CD4-positive, alpha-beta memory T cell (primary cell): ENCODE measurements around the gene ARHGAP45. TPM values are rescaled to one million over a fixed set of nuclear protein-coding genes. Genes with fewer than 3 reads are reported as not detected.

Experiments
- CTCF ChIA-PET: fragments of 350-600 bp; sonication (Branson Sonifier 250); formaldehyde crosslinking; loops from one replicate; lab custom pipeline; 2021; ENCODE audit warnings: inconsistent platforms; ENCODE audit not compliant: partially characterized antibody; lab: Charles Lee
- POLR2A ChIA-PET: fragments of 350-600 bp; sonication (Branson Sonifier 250); formaldehyde crosslinking; loops from one replicate; lab custom pipeline; 2021; ENCODE audit not compliant: partially characterized antibody; lab: Charles Lee
- DNase-seq, 5 donors: peaks; one replicate each; pipeline versions ENCODE4 v3.0.0 to v3.0.0-alpha.2; 2020 to 2022; ENCODE audit warnings: mixed read lengths in 1 of 5
- H3K27ac ChIP-seq: one replicate; pipeline ENCODE4 v1.7.0; 2013; ENCODE audit warnings: low read depth, low read length
- H3K27me3 ChIP-seq: 2 replicates; pipeline ENCODE4 v1.7.0; 2013; ENCODE audit warnings: mild to moderate bottlenecking, low read length, moderate library complexity; ENCODE audit not compliant: insufficient read depth
- H3K36me3 ChIP-seq: 2 replicates; pipeline ENCODE4 v1.7.0; 2013; ENCODE audit warnings: mild to moderate bottlenecking, low read length, moderate library complexity; ENCODE audit not compliant: insufficient read depth
- H3K4me1 ChIP-seq: 2 replicates; pipeline ENCODE4 v1.7.0; 2013; ENCODE audit warnings: mild to moderate bottlenecking, low read length, moderate library complexity; ENCODE audit not compliant: insufficient read depth
- H3K4me3 ChIP-seq, 2 donors: one replicate each; pipeline ENCODE4 v1.7.0; 2013; ENCODE audit warnings: low read length in 2 of 2, mild to moderate bottlenecking in 1 of 2
- H3K9me3 ChIP-seq, 2 donors: one replicate each; pipeline ENCODE4 v1.7.0; 2013; ENCODE audit warnings: low read length in 2 of 2, control low read depth in 1 of 2; ENCODE audit not compliant: control insufficient read depth in 1 of 2
- H3K27ac Mint-ChIP-seq, 7 donors: one replicate each; pipeline ENCODE4 v1.8.0; 2020 to 2021; ENCODE audit warnings: mixed read lengths in 7 of 7, mild to moderate bottlenecking in 6 of 7, inconsistent platforms in 3 of 7, moderate library complexity in 3 of 7
- H3K27me3 Mint-ChIP-seq, 2 donors: one replicate each; pipeline ENCODE4 v1.8.0; 2020 to 2021; ENCODE audit warnings: mixed read lengths in 2 of 2
- H3K36me3 Mint-ChIP-seq, 2 donors: one replicate each; pipeline ENCODE4 v1.8.0; 2020 to 2021; ENCODE audit warnings: mixed read lengths in 2 of 2, inconsistent platforms in 1 of 2, mild to moderate bottlenecking in 1 of 2
- H3K4me1 Mint-ChIP-seq, 4 donors: one replicate each; pipeline ENCODE4 v1.8.0; 2020 to 2021; ENCODE audit warnings: mixed read lengths in 4 of 4, mild to moderate bottlenecking in 1 of 4
- H3K4me3 Mint-ChIP-seq, 8 donors: one replicate each; pipeline ENCODE4 v1.8.0; 2020 to 2021; ENCODE audit warnings: mixed read lengths in 8 of 8, mild to moderate bottlenecking in 7 of 8, moderate library complexity in 6 of 8, inconsistent platforms in 3 of 8
- H3K9me3 Mint-ChIP-seq, 8 donors: one replicate each; pipeline ENCODE4 v1.8.0; 2020 to 2021; ENCODE audit warnings: mixed read lengths in 8 of 8, mild to moderate bottlenecking in 5 of 8, inconsistent platforms in 3 of 8, moderate library complexity in 1 of 8
- intact Hi-C: fragments of 100-400 bp; cut with micrococcal nuclease; formaldehyde crosslinking; loops from one replicate; pipeline ENCODE4 v1.15.1; 2023
- polyA plus RNA-seq, 2 donors: library from polyadenylated mRNA; unstranded; fragments of 300-500 nt; fragmentation: Illumina TruSeq; gene quantifications; one replicate each; pipeline ENCODE4 v1.2.3, GENCODE V29; 2021
- total RNA-seq, 2 experiments: library from RNA; stranded (reverse); gene quantifications; one replicate each; pipeline ENCODE4 v1.2.3, GENCODE V29; 2021

The ARHGAP45 gene
- total and polyA plus RNA-seq, 4 experiments from 2014 or later, result 222 to 836 (median 667) TPM

GRCh38 chr19:1047696-1048147 lies 19.2 kb upstream of the ARHGAP45 start:
- CTCF ChIA-PET, result interaction anchor here (0.9 to 1.3 kb wide), 3 partner anchors 10 to 20 kb away, joined by 3 to 8 read pairs (median 3); partner anchors contain the start of gene ARHGAP45
- Mint-ChIP-seq H3K27me3 (no peaks in the 10 kb centered on the region), H3K4me1 (peaks cover 6 to 20% (median 7%) of the 10 kb centered on the region in 4 donors), H3K36me3 (peaks cover 7 to 13% of the 10 kb centered on the region in 2 donors), H3K27ac (no peak overlapping the region), H3K9me3 (no peaks in the 10 kb centered on the region), H3K4me3 (no peak overlapping the region)
- DNase-seq, result no peak
- POLR2A ChIA-PET, result interaction anchor here (0.7 to 57.1 kb wide), 8 partner anchors 9 to 205 kb away, joined by 3 to 3893 read pairs (median 6); partner anchors contain the start of genes ABCA7, ARHGAP45, GPX4 and POLR2E
- no peaks in the 10 kb centered on the region for H3K9me3 ChIP-seq
- intact Hi-C loops, result no loop called here
- H3K27me3 ChIP-seq, result no peaks in the 10 kb centered on the region
- no peaks in the 10 kb centered on the region for H3K4me1 ChIP-seq
- peaks cover 18% of the 10 kb centered on the region for H3K36me3 ChIP-seq
- no peak overlapping the region for H3K27ac ChIP-seq
- no peak overlapping the region for H3K4me3 ChIP-seq

GRCh38 chr19:1049106-1049505 lies 17.9 kb upstream of the ARHGAP45 start:
- ChIA-PET POLR2A (interaction anchor here (1.0 to 57.1 kb wide), 5 partner anchors 9 to 204 kb away, joined by 3 to 3893 read pairs (median 8); partner anchors contain the start of genes ABCA7, ARHGAP45, GPX4 and POLR2E), CTCF (interaction anchor here (1.0 to 1.3 kb wide), 2 partner anchors 22 to 145 kb away, joined by 3 to 4 read pairs; no protein-coding TSS in a partner anchor)
- Mint-ChIP-seq H3K4me1 (peaks cover 7 to 22% (median 10%) of the 10 kb centered on the region in 4 donors), H3K36me3 (peaks cover 7 to 24% of the 10 kb centered on the region in 2 donors), H3K27me3 (no peaks in the 10 kb centered on the region), H3K9me3 (no peaks in the 10 kb centered on the region), H3K4me3 (no peak overlapping the region), H3K27ac (peak overlapping the region in 1 of 7 donors; percentile 73)
- Histone ChIP-seq H3K36me3 (peaks cover 17% of the 10 kb centered on the region), H3K9me3 (no peaks in the 10 kb centered on the region), H3K27me3 (no peaks in the 10 kb centered on the region), H3K4me3 (no peak overlapping the region), H3K27ac (no peak overlapping the region), H3K4me1 (no peaks in the 10 kb centered on the region)
- intact Hi-C loops, result no loop called here
- DNase-seq, result no peak

- intact Hi-C loops, result no loop called here
- no peaks in the 10 kb centered on the region for H3K9me3 ChIP-seq
- H3K27me3 ChIP-seq, result no peaks in the 10 kb centered on the region
- ChIA-PET POLR2A (interaction anchor here (0.9 to 57.1 kb wide), 3 partner anchors 8 to 36 kb away, joined by 3 to 3893 read pairs (median 5); partner anchors contain the start of genes ARHGAP45, GPX4 and POLR2E), CTCF (interaction anchor here (1.3 to 1.6 kb wide), 2 partner anchors 15 to 26 kb away, joined by 3 to 4 read pairs; no protein-coding TSS in a partner anchor)
- Mint-ChIP-seq H3K9me3 (no peaks in the 10 kb centered on the region), H3K27ac (peak overlapping the region in 1 of 7 donors; percentile 22), H3K4me1 (peaks cover 7 to 22% (median 10%) of the 10 kb centered on the region in 4 donors), H3K4me3 (no peak overlapping the region), H3K36me3 (peaks cover 7 to 24% of the 10 kb centered on the region in 2 donors), H3K27me3 (no peaks in the 10 kb centered on the region)
- no peaks in the 10 kb centered on the region for H3K4me1 ChIP-seq
- peaks cover 16% of the 10 kb centered on the region for H3K36me3 ChIP-seq
- no peak overlapping the region for H3K4me3 ChIP-seq
- no peak for DNase-seq
- H3K27ac ChIP-seq, result no peak overlapping the region
Measured at GRCh38 chr19:1049800-1050199, 17.2 kb upstream of the ARHGAP45 start.

GRCh38 chr19:1050989-1051788 lies 15.8 kb upstream of the ARHGAP45 start:
- peak overlapping the region in 2 of 7 donors; percentile 62 to 67 for H3K27ac Mint-ChIP-seq
- intact Hi-C loops, result no loop called here
- POLR2A ChIA-PET, result interaction anchor here (1.0 to 57.1 kb wide), 4 partner anchors 11 to 35 kb away, joined by 3 to 3893 read pairs (median 8); partner anchors contain the start of genes ABCA7, ARHGAP45, GPX4 and POLR2E

GRCh38 chr19:1051791-1052190 lies 15.2 kb upstream of the ARHGAP45 start:
- Mint-ChIP-seq H3K9me3 (peaks cover 0 to 3% (median 0%) of the 10 kb centered on the region in 8 donors), H3K4me3 (no peak overlapping the region), H3K27me3 (no peaks in the 10 kb centered on the region), H3K4me1 (peaks cover 7 to 20% (median 11%) of the 10 kb centered on the region in 4 donors), H3K27ac (peak overlapping the region in 2 of 7 donors; percentile 62 to 67), H3K36me3 (peaks cover 4 to 27% of the 10 kb centered on the region in 2 donors)
- intact Hi-C loops, result no loop called here
- Histone ChIP-seq H3K4me1 (peaks cover 2% of the 10 kb centered on the region), H3K27me3 (no peaks in the 10 kb centered on the region), H3K4me3 (no peak overlapping the region), H3K36me3 (peaks cover 16% of the 10 kb centered on the region), H3K9me3 (no peaks in the 10 kb centered on the region), H3K27ac (no peak overlapping the region)
- POLR2A ChIA-PET, result interaction anchor here (1.2 to 57.1 kb wide), 3 partner anchors 12 to 34 kb away, joined by 8 to 3893 read pairs (median 9); partner anchors contain the start of genes ABCA7, ARHGAP45, GPX4 and POLR2E
- no peak for DNase-seq
- CTCF ChIA-PET, result interaction anchor here (5.1 kb wide), 1 partner anchor 13 kb away, joined by 22 read pairs; no protein-coding TSS in a partner anchor

More at GRCh38 chr19:1050989-1051788, 15.8 kb upstream of the ARHGAP45 start:
- Histone ChIP-seq H3K4me1 (no peaks in the 10 kb centered on the region), H3K4me3 (no peak overlapping the region), H3K36me3 (peaks cover 14% of the 10 kb centered on the region), H3K9me3 (no peaks in the 10 kb centered on the region), H3K27me3 (no peaks in the 10 kb centered on the region), H3K27ac (no peak overlapping the region)
- DNase-seq, result no peak
- H3K4me1 Mint-ChIP-seq, result peaks cover 5 to 18% (median 5%) of the 10 kb centered on the region in 4 donors
- CTCF ChIA-PET, result interaction anchor here (1.6 to 5.1 kb wide), 2 partner anchors 14 kb away, joined by 4 to 22 read pairs; no protein-coding TSS in a partner anchor
- H3K27me3 Mint-ChIP-seq, result no peaks in the 10 kb centered on the region
- H3K36me3 Mint-ChIP-seq, result peaks cover 4 to 21% of the 10 kb centered on the region in 2 donors
- no peak overlapping the region for H3K4me3 Mint-ChIP-seq
- H3K9me3 Mint-ChIP-seq, result no peaks in the 10 kb centered on the region

GRCh38 chr19:1052349-1052975 lies 14.5 kb upstream of the ARHGAP45 start:
- CTCF ChIA-PET, result interaction anchor here (5.1 kb wide), 1 partner anchor 13 kb away, joined by 22 read pairs; no protein-coding TSS in a partner anchor
- H3K4me3 Mint-ChIP-seq, result no peak overlapping the region
- peaks cover 13 to 24% (median 17%) of the 10 kb centered on the region in 4 donors for H3K4me1 Mint-ChIP-seq
- H3K27me3 Mint-ChIP-seq, result no peaks in the 10 kb centered on the region
- H3K4me3 ChIP-seq, result no peak overlapping the region
- intact Hi-C loops, result no loop called here
- peaks cover 11 to 34% of the 10 kb centered on the region in 2 donors for H3K36me3 Mint-ChIP-seq
- peaks cover 14% of the 10 kb centered on the region for H3K36me3 ChIP-seq
- POLR2A ChIA-PET, result interaction anchor here (1.2 to 57.1 kb wide), 3 partner anchors 13 to 33 kb away, joined by 8 to 3893 read pairs (median 9); partner anchors contain the start of genes ABCA7, ARHGAP45, GPX4 and POLR2E
- no peaks in the 10 kb centered on the region for H3K9me3 ChIP-seq
- no peaks in the 10 kb centered on the region for H3K27me3 ChIP-seq
- peaks cover 0 to 4% (median 0%) of the 10 kb centered on the region in 8 donors for H3K9me3 Mint-ChIP-seq
- no peak overlapping the region for H3K27ac ChIP-seq
- H3K4me1 ChIP-seq, result peaks cover 9% of the 10 kb centered on the region
- peak overlapping the region in 3 of 7 donors; percentile 70 to 82 (median 77) for H3K27ac Mint-ChIP-seq
- no peak for DNase-seq
